ENCODE data around the gene PAXX.
A peak's percentile ranks its signal among the peaks of the same experiment; 100 is the strongest.

PAXX gene

GRCh38 chr9:137006116-137007003 is 14.1 kb downstream of the PAXX start:
- peaks cover 25% of the 10 kb centered on the region for H3K4me1 ChIP-seq (ENCODE audit: control insufficient read depth, insufficient read depth, low read depth, low read length)
- peak overlapping the region in 1 of 2 experiments; percentile 62 for H3K14ac ChIP-seq (ENCODE audit: low read length in 2 of 2)
- no peak overlapping the region for H3K18ac ChIP-seq (ENCODE audit: low read depth in 1 of 2, low read length in 2 of 2)
- no peak for DNase-seq
- H4K91ac ChIP-seq (ENCODE audit: low read length), result no peak overlapping the region
- H2BK15ac ChIP-seq (ENCODE audit: low read depth, poor library complexity, severe bottlenecking), result no peak overlapping the region
- H3K27ac ChIP-seq (ENCODE audit: low read length, poor library complexity, severe bottlenecking), result no peak overlapping the region
- H2AFZ ChIP-seq (ENCODE audit: low read depth, low read length), result no peak overlapping the region
- H3K9ac ChIP-seq (ENCODE audit: low read length), result no peak overlapping the region
- H2AK5ac ChIP-seq (ENCODE audit: low read length, severe bottlenecking), result no peak overlapping the region
- H3K4me2 ChIP-seq (ENCODE audit: low read length, poor library complexity, severe bottlenecking), result no peak overlapping the region
- no peaks in the 10 kb centered on the region for H3K79me1 ChIP-seq (replicated peaks; ENCODE audit: low read length, poor library complexity, severe bottlenecking)
- no peaks in the 10 kb centered on the region for H3K27me3 ChIP-seq (ENCODE audit: control insufficient read depth in 1 of 2, insufficient read depth in 1 of 2, low read length in 2 of 2)
- H3K36me3 ChIP-seq (ENCODE audit: control insufficient read depth in 1 of 2, insufficient read depth in 2 of 2, low read depth in 1 of 2, low read length in 2 of 2), result peaks cover 2 to 24% of the 10 kb centered on the region in 2 experiments
- WGBS, result 94% methylated on average over 24 of the region's 24 CpGs
- no peak overlapping the region for H2BK120ac ChIP-seq (ENCODE audit: low read depth, low read length)
- H3K4ac ChIP-seq (ENCODE audit: low read depth in 1 of 2, low read length in 2 of 2), result no peak overlapping the region
- no peak overlapping the region for H4K8ac ChIP-seq (ENCODE audit: low read length)
- H3K4me3 ChIP-seq (ENCODE audit: insufficient read depth in 1 of 2, low read depth in 1 of 2, low read length in 2 of 2), result no peak overlapping the region
- peak overlapping the region in 1 of 2 experiments; percentile 1 for H2BK12ac ChIP-seq (ENCODE audit: low read length in 2 of 2)
- H3K9me3 ChIP-seq (ENCODE audit: control insufficient read depth, low read length), result no peaks in the 10 kb centered on the region
- no peak overlapping the region for H2BK5ac ChIP-seq (ENCODE audit: low read depth, low read length, poor library complexity, severe bottlenecking)
- H3K23ac ChIP-seq (ENCODE audit: low read length in 2 of 2), result no peak overlapping the region

- peak; percentile 30 for DNase-seq
- no peak overlapping the region for H2AK5ac ChIP-seq (ENCODE audit: low read length, severe bottlenecking)
- no peak overlapping the region for H2BK12ac ChIP-seq (ENCODE audit: low read length in 2 of 2)
- no peaks in the 10 kb centered on the region for H3K9me3 ChIP-seq (ENCODE audit: control insufficient read depth, low read length)
- H2BK120ac ChIP-seq (ENCODE audit: low read depth, low read length), result no peak overlapping the region
- H2BK15ac ChIP-seq (ENCODE audit: low read depth, poor library complexity, severe bottlenecking), result no peak overlapping the region
- H3K18ac ChIP-seq (ENCODE audit: low read depth in 1 of 2, low read length in 2 of 2), result no peak overlapping the region
- peaks cover 25% of the 10 kb centered on the region for H3K4me1 ChIP-seq (ENCODE audit: control insufficient read depth, insufficient read depth, low read depth, low read length)
- no peak overlapping the region for H3K4me3 ChIP-seq (ENCODE audit: insufficient read depth in 1 of 2, low read depth in 1 of 2, low read length in 2 of 2)
- H3K9ac ChIP-seq (ENCODE audit: low read length), result no peak overlapping the region
- H3K4ac ChIP-seq (ENCODE audit: low read depth in 1 of 2, low read length in 2 of 2), result no peak overlapping the region
- no peak overlapping the region for H2AFZ ChIP-seq (ENCODE audit: low read depth, low read length)
- H4K8ac ChIP-seq (ENCODE audit: low read length), result peak overlapping the region; percentile 9
- 71% methylated on average over 22 of the region's 30 CpGs for WGBS
- peak overlapping the region; percentile 8 for H4K91ac ChIP-seq (ENCODE audit: low read length)
- H3K27ac ChIP-seq (ENCODE audit: low read length, poor library complexity, severe bottlenecking), result no peak overlapping the region
- no peaks in the 10 kb centered on the region for H3K27me3 ChIP-seq (ENCODE audit: control insufficient read depth in 1 of 2, insufficient read depth in 1 of 2, low read length in 2 of 2)
- H3K14ac ChIP-seq (ENCODE audit: low read length in 2 of 2), result peak overlapping the region in 1 of 2 experiments; percentile 62
- peak overlapping the region; percentile 38 for H3K4me2 ChIP-seq (ENCODE audit: low read length, poor library complexity, severe bottlenecking)
- H2BK5ac ChIP-seq (ENCODE audit: low read depth, low read length, poor library complexity, severe bottlenecking), result no peak overlapping the region
- H3K79me1 ChIP-seq (replicated peaks; ENCODE audit: low read length, poor library complexity, severe bottlenecking), result no peaks in the 10 kb centered on the region
- no peak overlapping the region for H3K23ac ChIP-seq (ENCODE audit: low read length in 2 of 2)
- peaks cover 4 to 33% of the 10 kb centered on the region in 2 experiments for H3K36me3 ChIP-seq (ENCODE audit: control insufficient read depth in 1 of 2, insufficient read depth in 2 of 2, low read depth in 1 of 2, low read length in 2 of 2)
Observed at GRCh38 chr9:137007108-137007815, 15.0 kb downstream of the PAXX start.

- Histone ChIP-seq H3K4ac (ENCODE audit: low read depth in 1 of 2, low read length in 2 of 2) (no peak overlapping the region), H4K8ac (ENCODE audit: low read length) (no peak overlapping the region), H2BK5ac (ENCODE audit: low read depth, low read length, poor library complexity, severe bottlenecking) (no peak overlapping the region), H3K4me2 (ENCODE audit: low read length, poor library complexity, severe bottlenecking) (peak overlapping the region; percentile 38), H2BK120ac (ENCODE audit: low read depth, low read length) (no peak overlapping the region), H3K4me1 (ENCODE audit: control insufficient read depth, insufficient read depth, low read depth, low read length) (peaks cover 25% of the 10 kb centered on the region), H2AK5ac (ENCODE audit: low read length, severe bottlenecking) (no peak overlapping the region), H3K36me3 (ENCODE audit: control insufficient read depth in 1 of 2, insufficient read depth in 2 of 2, low read depth in 1 of 2, low read length in 2 of 2) (peaks cover 8 to 39% of the 10 kb centered on the region in 2 experiments), H3K23ac (ENCODE audit: low read length in 2 of 2) (no peak overlapping the region), H3K9ac (ENCODE audit: low read length) (no peak overlapping the region), H3K14ac (ENCODE audit: low read length in 2 of 2) (no peak overlapping the region), H3K4me3 (ENCODE audit: insufficient read depth in 1 of 2, low read depth in 1 of 2, low read length in 2 of 2) (no peak overlapping the region), H2BK15ac (ENCODE audit: low read depth, poor library complexity, severe bottlenecking) (no peak overlapping the region), H3K79me1 (replicated peaks; ENCODE audit: low read length, poor library complexity, severe bottlenecking) (no peaks in the 10 kb centered on the region), H3K18ac (ENCODE audit: low read depth in 1 of 2, low read length in 2 of 2) (no peak overlapping the region), H2BK12ac (ENCODE audit: low read length in 2 of 2) (peak overlapping the region in 1 of 2 experiments; percentile 15), H3K27ac (ENCODE audit: low read length, poor library complexity, severe bottlenecking) (no peak overlapping the region), H2AFZ (ENCODE audit: low read depth, low read length) (no peak overlapping the region), H3K9me3 (ENCODE audit: control insufficient read depth, low read length) (no peaks in the 10 kb centered on the region), H4K91ac (ENCODE audit: low read length) (no peak overlapping the region), H3K27me3 (ENCODE audit: control insufficient read depth in 1 of 2, insufficient read depth in 1 of 2, low read length in 2 of 2) (no peaks in the 10 kb centered on the region)
- 79% methylated on average over 13 of the region's 13 CpGs for WGBS
- no peak for DNase-seq
Observed at GRCh38 chr9:137007816-137008270, 15.6 kb downstream of the PAXX start.

GRCh38 chr9:137008312-137008711 is 16.1 kb downstream of the PAXX start:
- Histone ChIP-seq H3K9me3 (ENCODE audit: control insufficient read depth, low read length) (no peaks in the 10 kb centered on the region), H2BK12ac (ENCODE audit: low read length in 2 of 2) (no peak overlapping the region), H2AFZ (ENCODE audit: low read depth, low read length) (no peak overlapping the region), H3K27ac (ENCODE audit: low read length, poor library complexity, severe bottlenecking) (no peak overlapping the region), H3K9ac (ENCODE audit: low read length) (no peak overlapping the region), H3K4me1 (ENCODE audit: control insufficient read depth, insufficient read depth, low read depth, low read length) (peaks cover 28% of the 10 kb centered on the region), H3K27me3 (ENCODE audit: control insufficient read depth in 1 of 2, insufficient read depth in 1 of 2, low read length in 2 of 2) (no peaks in the 10 kb centered on the region), H3K79me1 (replicated peaks; ENCODE audit: low read length, poor library complexity, severe bottlenecking) (no peaks in the 10 kb centered on the region), H3K4me3 (ENCODE audit: insufficient read depth in 1 of 2, low read depth in 1 of 2, low read length in 2 of 2) (no peak overlapping the region), H2BK120ac (ENCODE audit: low read depth, low read length) (no peak overlapping the region), H2BK15ac (ENCODE audit: low read depth, poor library complexity, severe bottlenecking) (no peak overlapping the region), H3K18ac (ENCODE audit: low read depth in 1 of 2, low read length in 2 of 2) (no peak overlapping the region), H4K8ac (ENCODE audit: low read length) (no peak overlapping the region), H2BK5ac (ENCODE audit: low read depth, low read length, poor library complexity, severe bottlenecking) (no peak overlapping the region), H3K4me2 (ENCODE audit: low read length, poor library complexity, severe bottlenecking) (no peak overlapping the region), H3K23ac (ENCODE audit: low read length in 2 of 2) (no peak overlapping the region), H3K14ac (ENCODE audit: low read length in 2 of 2) (no peak overlapping the region), H3K4ac (ENCODE audit: low read depth in 1 of 2, low read length in 2 of 2) (no peak overlapping the region), H3K36me3 (ENCODE audit: control insufficient read depth in 1 of 2, insufficient read depth in 2 of 2, low read depth in 1 of 2, low read length in 2 of 2) (peaks cover 8 to 44% of the 10 kb centered on the region in 2 experiments), H4K91ac (ENCODE audit: low read length) (no peak overlapping the region), H2AK5ac (ENCODE audit: low read length, severe bottlenecking) (no peak overlapping the region)
- WGBS, result 85% methylated on average over 21 of the region's 22 CpGs
- no peak for DNase-seq

Data from mesenchymal stem cell (in vitro differentiated cells and primary cell).